D721Med (cell line): ENCODE data around the gene CPTP.

Source experiments
- DNase-seq: peaks from one replicate; pipeline ENCODE4 v3.0.0; 2011; ENCODE audit warnings: low spot score; ENCODE audit not compliant: insufficient read length
- FAIRE-seq: peaks from 2 replicates; lab custom pipeline; 2011; peaks lifted over from hg19 to GRCh38; lab: Jason Lieb, UNC
- CTCF ChIP-seq: IDR thresholded peaks from 2 replicates; pipeline ENCODE4 v1.5.1; 2012; ENCODE audit warnings: mild to moderate bottlenecking, control low read depth; ENCODE audit not compliant: insufficient read depth; ENCODE audit errors: missing control alignments

CPTP gene

GRCh38 chr1:1340791-1341548, 16.4 kb downstream of the CPTP start:
- DNase-seq (no peak), FAIRE-seq (no peak)
- no peak for TF ChIP-seq CTCF

GRCh38 chr1:1341549-1342021, 17.0 kb downstream of the CPTP start:
- DNase-seq = no peak
- FAIRE-seq = no peak
- TF ChIP-seq CTCF = no peak

GRCh38 chr1:1342061-1342562, 17.5 kb downstream of the CPTP start:
- FAIRE-seq = no peak
- TF ChIP-seq CTCF = no peak

GRCh38 chr1:1342584-1343115, 18.0 kb downstream of the CPTP start:
- DNase-seq (no peak), FAIRE-seq (no peak)
- TF ChIP-seq CTCF = no peak

More at GRCh38 chr1:1342061-1342562, 17.5 kb downstream of the CPTP start:
- DNase-seq = no peak

- FAIRE-seq (no peak), DNase-seq (no peak)
- TF ChIP-seq CTCF = no peak
These were observed 19.3 kb downstream of the CPTP start for GRCh38 chr1:1343811-1344421.

- peak; percentile 21 for TF ChIP-seq CTCF
- FAIRE-seq = no peak
- DNase-seq = no peak
These were observed 20.2 kb downstream of the CPTP start for GRCh38 chr1:1344655-1345361.
